GM21786 (cell line): ENCODE measurements around the gene BMAL1.

ENCODE experiments used
- ATAC-seq: cut with Tn5 transposase; IDR thresholded peaks from one replicate; pipeline ENCODE4 v1.9.1; 2021; ENCODE audit not compliant: unreplicated experiment

Gene BMAL1

GRCh38 chr11:13260963-13261588, 16.5 kb upstream of the BMAL1 start:
- ATAC-seq, result no peak

- ATAC-seq, result no peak
Observed at GRCh38 chr11:13261591-13262061, 16.0 kb upstream of the BMAL1 start.

- no peak for ATAC-seq
Observed at GRCh38 chr11:13262096-13262495, 15.5 kb upstream of the BMAL1 start.

GRCh38 chr11:13268791-13269190, 8.8 kb upstream of the BMAL1 start:
- ATAC-seq, result no peak

GRCh38 chr11:13269775-13270174, 7.8 kb upstream of the BMAL1 start:
- no peak for ATAC-seq

- no peak for ATAC-seq
Observed at GRCh38 chr11:13271060-13271693, 6.4 kb upstream of the BMAL1 start.

GRCh38 chr11:13276454-13276831, 1.1 kb upstream of the BMAL1 start:
- ATAC-seq, result no peak

GRCh38 chr11:13276832-13277767, 490 bp upstream of the BMAL1 start:
- peak; percentile 88 for ATAC-seq

GRCh38 chr11:13278609-13279486, 1.3 kb downstream of the BMAL1 start:
- no peak for ATAC-seq

GRCh38 chr11:13279487-13279834, 1.9 kb downstream of the BMAL1 start:
- ATAC-seq, result no peak

- ATAC-seq, result no peak
Observed at GRCh38 chr11:13280092-13280722, 2.6 kb downstream of the BMAL1 start.

GRCh38 chr11:13280777-13281176, 3.2 kb downstream of the BMAL1 start:
- no peak for ATAC-seq

- ATAC-seq, result no peak
Observed at GRCh38 chr11:13283636-13284035, 6.0 kb downstream of the BMAL1 start.

GRCh38 chr11:13284776-13285588, 7.4 kb downstream of the BMAL1 start:
- no peak for ATAC-seq

GRCh38 chr11:13286279-13286821, 8.8 kb downstream of the BMAL1 start:
- ATAC-seq, result no peak

GRCh38 chr11:13287036-13287435, 9.4 kb downstream of the BMAL1 start:
- ATAC-seq, result no peak

- no peak for ATAC-seq
Observed at GRCh38 chr11:13287681-13288080, 10.1 kb downstream of the BMAL1 start.

GRCh38 chr11:13288375-13289029, 10.9 kb downstream of the BMAL1 start:
- ATAC-seq, result peak; percentile 54

- no peak for ATAC-seq
Observed at GRCh38 chr11:13289081-13289480, 11.5 kb downstream of the BMAL1 start.
